Gastrocnemius medialis (tissue), 4 donors: ENCODE data around the gene DCC.

Experiments used
- POLR2A ChIP-seq, 2 donors: fragments of 450-650 bp; IDR thresholded peaks; one replicate each; pipeline ENCODE4 v1.6.1; 2017; ENCODE audit warnings: antibody characterized with exemption in 2 of 2, mild to moderate bottlenecking in 2 of 2, moderate library complexity in 2 of 2
- TF ChIP-seq, protein P1 (sequence below), 5 experiments: fragments of 450-650 bp in 3 of 5; fragments of 200-600 bp in 2 of 5; sonication (generic) in 2 of 5; IDR thresholded peaks in 4 of 5; conservative IDR thresholded peaks in 1 of 5; 1 replicate in 4 of 5; 2 replicates in 1 of 5; pipeline ENCODE4 v1.5.1; 2016 to 2019; ENCODE audit warnings: antibody characterized with exemption in 5 of 5, mild to moderate bottlenecking in 3 of 5, moderate library complexity in 3 of 5

DNA sequence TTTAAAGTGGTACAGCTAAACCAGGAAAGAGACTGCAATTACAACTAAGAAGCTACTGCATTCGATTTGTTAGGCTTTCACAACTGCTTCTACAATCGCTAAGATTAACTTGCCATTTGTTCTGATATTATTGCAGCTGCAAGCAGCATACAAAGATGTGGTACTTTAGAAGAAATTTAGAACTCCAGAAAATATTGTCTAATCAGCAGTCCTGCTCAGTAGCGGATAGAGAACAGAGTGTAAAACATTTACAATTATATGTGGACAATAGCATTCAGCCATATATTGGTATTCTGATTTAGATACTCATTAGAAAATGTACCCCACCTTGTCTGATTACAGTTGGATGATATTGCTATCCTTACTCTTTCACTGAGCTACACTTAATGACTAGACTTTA is 265.3 kb downstream of the DCC start:
- TF ChIP-seq, protein P1, sequence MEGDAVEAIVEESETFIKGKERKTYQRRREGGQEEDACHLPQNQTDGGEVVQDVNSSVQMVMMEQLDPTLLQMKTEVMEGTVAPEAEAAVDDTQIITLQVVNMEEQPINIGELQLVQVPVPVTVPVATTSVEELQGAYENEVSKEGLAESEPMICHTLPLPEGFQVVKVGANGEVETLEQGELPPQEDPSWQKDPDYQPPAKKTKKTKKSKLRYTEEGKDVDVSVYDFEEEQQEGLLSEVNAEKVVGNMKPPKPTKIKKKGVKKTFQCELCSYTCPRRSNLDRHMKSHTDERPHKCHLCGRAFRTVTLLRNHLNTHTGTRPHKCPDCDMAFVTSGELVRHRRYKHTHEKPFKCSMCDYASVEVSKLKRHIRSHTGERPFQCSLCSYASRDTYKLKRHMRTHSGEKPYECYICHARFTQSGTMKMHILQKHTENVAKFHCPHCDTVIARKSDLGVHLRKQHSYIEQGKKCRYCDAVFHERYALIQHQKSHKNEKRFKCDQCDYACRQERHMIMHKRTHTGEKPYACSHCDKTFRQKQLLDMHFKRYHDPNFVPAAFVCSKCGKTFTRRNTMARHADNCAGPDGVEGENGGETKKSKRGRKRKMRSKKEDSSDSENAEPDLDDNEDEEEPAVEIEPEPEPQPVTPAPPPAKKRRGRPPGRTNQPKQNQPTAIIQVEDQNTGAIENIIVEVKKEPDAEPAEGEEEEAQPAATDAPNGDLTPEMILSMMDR (IDR thresholded peaks at IDR 0.05 in 4 of 5, conservative IDR thresholded peaks at IDR 0.05 in 1 of 5), result no peak
- TF ChIP-seq POLR2A (IDR thresholded peaks at IDR 0.05), result no peak
